Astrocyte (in vitro differentiated cells and primary cell): ENCODE measurements around the gene GCDH. TPM values are rescaled to one million over a fixed set of nuclear protein-coding genes. Genes with fewer than 3 reads are reported as not detected.
"Not testable (repeated sequence)": the region's sequence is repeated elsewhere in the genome, so short reads cannot be mapped to it uniquely, and the experiment has no call there.

Source experiments
- DNase-seq: peaks from one replicate; pipeline ENCODE4 v3.0.0-alpha.2; 2010; ENCODE audit warnings: low read depth
- FAIRE-seq: peaks from 2 replicates; lab custom pipeline; 2011; peaks lifted over from hg19 to GRCh38; lab: Jason Lieb, UNC
- H2AFZ ChIP-seq: 2 replicates; pipeline ENCODE4 v1.6.0; 2012; ENCODE audit warnings: low read depth, low read length, inconsistent platforms
- H3K27ac ChIP-seq: 2 replicates; pipeline ENCODE4 v1.5.1; 2011; ENCODE audit warnings: low read depth, low read length, inconsistent platforms
- H3K27me3 ChIP-seq: 2 replicates; pipeline ENCODE4 v1.6.0; 2011; ENCODE audit warnings: low read length, inconsistent platforms; ENCODE audit not compliant: insufficient read depth
- H3K36me3 ChIP-seq: 2 replicates; pipeline ENCODE4 v1.5.1; 2011; ENCODE audit warnings: low read length, inconsistent platforms; ENCODE audit not compliant: insufficient read depth
- H3K4me1 ChIP-seq: 2 replicates; pipeline ENCODE4 v1.5.1; 2011; ENCODE audit warnings: low read length, inconsistent platforms; ENCODE audit not compliant: insufficient read depth
- H3K4me2 ChIP-seq: 2 replicates; pipeline ENCODE4 v1.6.0; 2012; ENCODE audit warnings: low read length, inconsistent platforms
- H3K4me3 ChIP-seq: 2 replicates; pipeline ENCODE4 v1.5.1; 2011; ENCODE audit warnings: low read depth, mild to moderate bottlenecking, low read length, inconsistent platforms; ENCODE audit not compliant: insufficient read depth
- H3K79me2 ChIP-seq: 2 replicates; pipeline ENCODE4 v1.6.0; 2012; ENCODE audit warnings: mild to moderate bottlenecking, low read length, inconsistent platforms; ENCODE audit not compliant: insufficient read depth
- H3K9ac ChIP-seq: 2 replicates; pipeline ENCODE4 v1.6.0; 2012; ENCODE audit warnings: mild to moderate bottlenecking, low read length, inconsistent platforms
- H3K9me3 ChIP-seq: 2 replicates; pipeline ENCODE4 v1.5.1; 2012; ENCODE audit warnings: low read depth, mild to moderate bottlenecking, low read length, inconsistent platforms; ENCODE audit not compliant: insufficient read depth
- H4K20me1 ChIP-seq: 2 replicates; pipeline ENCODE4 v1.6.0; 2012; ENCODE audit warnings: low read length, inconsistent platforms; ENCODE audit not compliant: insufficient read depth
- H3K27ac Mint-ChIP-seq: one replicate; pipeline ENCODE4 v1.8.0; 2021; ENCODE audit warnings: mild to moderate bottlenecking, mixed read lengths; ENCODE audit not compliant: unreplicated experiment
- H3K27me3 Mint-ChIP-seq: one replicate; pipeline ENCODE4 v1.8.0; 2021; ENCODE audit warnings: low read depth, mixed read lengths; ENCODE audit not compliant: unreplicated experiment
- H3K36me3 Mint-ChIP-seq: one replicate; pipeline ENCODE4 v1.8.0; 2021; ENCODE audit warnings: low read depth, mixed read lengths; ENCODE audit not compliant: unreplicated experiment
- H3K4me1 Mint-ChIP-seq: one replicate; pipeline ENCODE4 v1.8.0; 2021; ENCODE audit warnings: low read depth, mixed read lengths; ENCODE audit not compliant: unreplicated experiment
- H3K4me3 Mint-ChIP-seq: one replicate; pipeline ENCODE4 v1.8.0; 2021; ENCODE audit warnings: mild to moderate bottlenecking, moderate library complexity, mixed read lengths; ENCODE audit not compliant: unreplicated experiment
- H3K9me3 Mint-ChIP-seq: one replicate; pipeline ENCODE4 v1.8.0; 2021; ENCODE audit warnings: mild to moderate bottlenecking, mixed read lengths; ENCODE audit not compliant: unreplicated experiment
- CTCF ChIP-seq: IDR thresholded peaks from 2 replicates; pipeline ENCODE4 v1.5.1; 2011; ENCODE audit warnings: low read depth, mild to moderate bottlenecking, inconsistent platforms, low read length, moderate library complexity; ENCODE audit not compliant: insufficient read depth
- EZH2 ChIP-seq: IDR thresholded peaks from 2 replicates; pipeline ENCODE4 v1.6.1; 2012; ENCODE audit warnings: mild to moderate bottlenecking, low read length, inconsistent platforms; ENCODE audit not compliant: insufficient read depth
- total RNA-seq: library from RNA; stranded (reverse); gene quantifications from 2 replicates; pipeline ENCODE4 v1.2.1, GENCODE V29; 2021

GCDH gene
- total RNA-seq, 1 donor from 2014 or later: 17.5 TPM

DNA sequence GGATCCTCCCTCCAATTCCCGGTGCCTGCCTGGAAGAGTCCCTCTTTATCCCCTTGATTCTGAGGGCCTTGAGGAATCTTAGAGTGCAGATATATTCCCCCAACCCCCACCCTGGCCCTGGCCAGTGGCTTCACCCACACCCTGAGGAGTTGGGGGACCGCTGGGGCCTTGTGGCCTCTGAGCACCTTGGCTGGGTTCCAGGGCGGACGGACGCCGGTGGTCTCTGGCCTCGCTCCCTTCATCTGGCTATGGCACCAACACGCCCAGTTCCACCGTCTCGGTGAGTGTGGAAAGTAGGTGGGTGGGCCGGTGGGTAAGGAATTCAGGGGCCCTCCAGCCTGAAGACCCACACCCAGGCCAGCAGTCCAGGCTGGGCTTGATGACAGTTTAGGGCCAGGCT lies 47.6 kb upstream of the GCDH start:
- H3K4me3 Mint-ChIP-seq: no peak overlapping the region
- Histone ChIP-seq H3K4me1 (peaks cover 12% of the 10 kb centered on the region), H4K20me1 (no peaks in the 10 kb centered on the region), H3K4me2 (no peak overlapping the region), H2AFZ (no peak overlapping the region), H3K4me3 (no peak overlapping the region), H3K79me2 (no peaks in the 10 kb centered on the region), H3K27ac (no peak overlapping the region), H3K36me3 (no peaks in the 10 kb centered on the region), H3K27me3 (peaks cover 15% of the 10 kb centered on the region), H3K9ac (no peak overlapping the region), H3K9me3 (peaks cover 5% of the 10 kb centered on the region)
- H3K27ac Mint-ChIP-seq: no peak overlapping the region
- no peaks in the 10 kb centered on the region for H3K36me3 Mint-ChIP-seq
- TF ChIP-seq EZH2: no peak
- no peak for TF ChIP-seq CTCF
- no peaks in the 10 kb centered on the region for H3K9me3 Mint-ChIP-seq
- DNase-seq (no peak), FAIRE-seq (no peak)
- no peaks in the 10 kb centered on the region for H3K4me1 Mint-ChIP-seq
- H3K27me3 Mint-ChIP-seq: peaks cover 11% of the 10 kb centered on the region

GRCh38 chr19:12843999-12844732 lies 46.8 kb upstream of the GCDH start:
- peaks cover 12% of the 10 kb centered on the region for H3K4me1 ChIP-seq
- H3K27me3 Mint-ChIP-seq: peaks cover 9% of the 10 kb centered on the region
- no peak overlapping the region for H3K27ac ChIP-seq

DNA sequence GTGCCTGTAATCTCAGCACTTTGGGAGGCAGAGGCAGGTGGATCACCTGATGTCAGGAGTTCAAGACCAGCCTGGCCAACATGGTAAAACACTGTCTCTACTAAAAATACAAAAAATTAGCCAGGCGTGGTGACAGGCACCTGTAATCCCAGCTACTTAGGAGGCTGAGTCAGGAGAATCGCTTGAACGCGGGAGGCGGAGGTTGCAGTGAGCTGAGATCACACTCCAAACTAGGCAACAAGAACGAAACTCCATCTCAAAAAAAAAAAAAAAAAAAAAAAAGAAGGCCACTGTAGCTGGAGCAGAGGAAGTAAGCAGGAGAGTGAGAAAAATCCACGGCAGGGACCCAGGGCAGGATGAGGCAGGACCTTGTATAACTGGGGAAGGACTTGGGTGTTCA lies 44.3 kb upstream of the GCDH start:
- H3K27me3 ChIP-seq, H3K27ac Mint-ChIP-seq, FAIRE-seq, DNase-seq, H3K36me3 Mint-ChIP-seq, H2AFZ ChIP-seq, H3K4me3 Mint-ChIP-seq, H3K79me2 ChIP-seq, H3K9me3 Mint-ChIP-seq, H3K4me1 Mint-ChIP-seq, H3K4me3 ChIP-seq, H3K27ac ChIP-seq, H3K4me1 ChIP-seq, H3K36me3 ChIP-seq, H3K27me3 Mint-ChIP-seq, H3K4me2 ChIP-seq, H4K20me1 ChIP-seq, H3K9me3 ChIP-seq, H3K9ac ChIP-seq: not testable (repeated sequence)

More at GRCh38 chr19:12843999-12844732, 46.8 kb upstream of the GCDH start:
- H3K4me1 Mint-ChIP-seq: no peaks in the 10 kb centered on the region
- no peak overlapping the region for H3K4me2 ChIP-seq
- no peaks in the 10 kb centered on the region for H3K36me3 ChIP-seq
- FAIRE-seq (no peak), DNase-seq (no peak)
- H3K27me3 ChIP-seq: peaks cover 9% of the 10 kb centered on the region
- no peak overlapping the region for H3K4me3 Mint-ChIP-seq
- H3K36me3 Mint-ChIP-seq: no peaks in the 10 kb centered on the region
- no peak for TF ChIP-seq CTCF
- TF ChIP-seq EZH2: no peak
- no peaks in the 10 kb centered on the region for H3K9me3 Mint-ChIP-seq
- H2AFZ ChIP-seq: no peak overlapping the region
- H3K9me3 ChIP-seq: peaks cover 5% of the 10 kb centered on the region
- no peak overlapping the region for H3K9ac ChIP-seq
- no peak overlapping the region for H3K27ac Mint-ChIP-seq
- H3K79me2 ChIP-seq: no peaks in the 10 kb centered on the region
- H4K20me1 ChIP-seq: no peaks in the 10 kb centered on the region
- no peak overlapping the region for H3K4me3 ChIP-seq
